Neural cell (in vitro differentiated cells): ENCODE measurements around the gene PLPP3. TPM values are rescaled to one million over a fixed set of nuclear protein-coding genes. Genes with fewer than 3 reads are reported as not detected.

Experiments used
- H2AFZ ChIP-seq: fragments of 200-600, 300-800 bp; sonication (generic), shearing (Covaris generic); 2 replicates; pipeline ENCODE4 v1.6.0; 2014; ENCODE audit warnings: low read depth, mild to moderate bottlenecking, antibody characterized with exemption, low read length, moderate library complexity
- H3F3A ChIP-seq: fragments of 200-600 bp; shearing (Covaris generic); 2 replicates; pipeline ENCODE4 v1.6.1; 2016; ENCODE audit warnings: mild to moderate bottlenecking, moderate library complexity, mixed read lengths, antibody characterized with exemption, low read length; ENCODE audit not compliant: insufficient read depth, poor library complexity, severe bottlenecking
- H3K27ac ChIP-seq: fragments of 200-600, 300-800 bp; sonication (generic), shearing (Covaris generic); 2 replicates; pipeline ENCODE4 v1.5.1; 2014; ENCODE audit warnings: mild to moderate bottlenecking, low read length, moderate library complexity
- H3K27me3 ChIP-seq: fragments of 300-800, 200-600 bp; sonication (generic), shearing (Covaris generic); 2 replicates; pipeline ENCODE4 v1.6.0; 2014; ENCODE audit warnings: mild to moderate bottlenecking, low read depth, low read length, moderate library complexity; ENCODE audit not compliant: insufficient read depth
- H3K36me3 ChIP-seq: fragments of 300-800, 200-600 bp; sonication (generic), shearing (Covaris generic); 2 replicates; pipeline ENCODE4 v1.5.1; 2014; ENCODE audit warnings: mild to moderate bottlenecking, antibody characterized with exemption, low read length, moderate library complexity; ENCODE audit not compliant: insufficient read depth
- H3K4me2 ChIP-seq: fragments of 300-800, 200-600 bp; sonication (generic), shearing (Covaris generic); 2 replicates; pipeline ENCODE4 v1.6.0; 2014; ENCODE audit warnings: mild to moderate bottlenecking, low read length
- H3K4me3 ChIP-seq: fragments of 300-800, 200-600 bp; sonication (generic), shearing (Covaris generic); 2 replicates; pipeline ENCODE4 v1.5.1; 2014; ENCODE audit warnings: mild to moderate bottlenecking, low read length, moderate library complexity
- H3K79me2 ChIP-seq: fragments of 200-600 bp; shearing (Covaris generic); replicated peaks from 2 replicates; pipeline ENCODE4 v1.6.0; 2014; ENCODE audit warnings: mild to moderate bottlenecking, low read length, moderate library complexity; ENCODE audit not compliant: insufficient read depth
- H3K9ac ChIP-seq: fragments of 300-800, 200-600 bp; sonication (generic), shearing (Covaris generic); 2 replicates; pipeline ENCODE4 v1.6.1; 2016; ENCODE audit warnings: mild to moderate bottlenecking, low read length, mixed read lengths
- H3K9me2 ChIP-seq: fragments of 200-600 bp; shearing (Covaris generic); 2 replicates; pipeline ENCODE4 v1.6.1; 2016; ENCODE audit warnings: mild to moderate bottlenecking, low read length, mixed read lengths; ENCODE audit not compliant: insufficient read depth
- H3K9me3 ChIP-seq: fragments of 200-600, 300-800 bp; sonication (generic), shearing (Covaris generic); 2 replicates; pipeline ENCODE4 v1.6.1; 2016; ENCODE audit warnings: mild to moderate bottlenecking, mixed run types, low read length, moderate library complexity, mixed read lengths
- H4K20me1 ChIP-seq: fragments of 200-600 bp; shearing (Covaris generic); 2 replicates; pipeline ENCODE4 v1.6.1; 2016; ENCODE audit warnings: mild to moderate bottlenecking, mixed run types; ENCODE audit not compliant: insufficient read depth
- CTCF ChIP-seq: fragments of 450-650 bp; IDR thresholded peaks from 2 replicates; pipeline ENCODE4 v1.5.1; 2014; ENCODE audit warnings: antibody characterized with exemption, mild to moderate bottlenecking, moderate library complexity; ENCODE audit not compliant: poor library complexity, severe bottlenecking
- EP300 ChIP-seq: fragments of 450-650 bp; conservative IDR thresholded peaks from 2 replicates; pipeline ENCODE4 v1.6.1; 2014; ENCODE audit warnings: antibody characterized with exemption, mild to moderate bottlenecking, moderate library complexity; ENCODE audit not compliant: poor library complexity, severe bottlenecking
- EZH2 ChIP-seq: fragments of 200-600, 300-800 bp; shearing (Covaris generic), sonication (generic); IDR thresholded peaks from 2 replicates; pipeline ENCODE4 v1.6.1; 2014; ENCODE audit warnings: antibody characterized with exemption, low read length, borderline replicate concordance, mild to moderate bottlenecking; ENCODE audit not compliant: insufficient read depth, poor library complexity, severe bottlenecking
- MXI1 ChIP-seq: fragments of 450-650 bp; conservative IDR thresholded peaks from 2 replicates; pipeline ENCODE4 v1.6.1; 2014; ENCODE audit warnings: antibody characterized with exemption, mild to moderate bottlenecking; ENCODE audit not compliant: poor library complexity, severe bottlenecking
- POLR2AphosphoS5 ChIP-seq: IDR thresholded peaks from 2 replicates; pipeline ENCODE4 v1.6.1; 2012
- RAD21 ChIP-seq: fragments of 450-650 bp; conservative IDR thresholded peaks from 2 replicates; pipeline ENCODE4 v1.6.1; 2014; ENCODE audit warnings: antibody characterized with exemption, mild to moderate bottlenecking, moderate library complexity
- REST ChIP-seq: IDR thresholded peaks from 2 replicates; pipeline ENCODE4 v1.6.1; 2012; ENCODE audit warnings: borderline replicate concordance
- SMC3 ChIP-seq: fragments of 450-650 bp; conservative IDR thresholded peaks from 2 replicates; pipeline ENCODE4 v1.6.1; 2014; ENCODE audit warnings: antibody characterized with exemption, mild to moderate bottlenecking, moderate library complexity; ENCODE audit not compliant: poor library complexity
- TAF1 ChIP-seq: IDR thresholded peaks from 2 replicates; pipeline ENCODE4 v1.6.1; 2012; ENCODE audit warnings: low read depth
- polyA plus RNA-seq: library from polyadenylated mRNA; depleted of rRNA; stranded (reverse); fragments of >200 nt; gene quantifications from 2 replicates; pipeline ENCODE4 v1.2.3, GENCODE V29; 2014

Gene PLPP3
- polyA plus RNA-seq, 1 donor from 2014 or later: 2.1 TPM

GRCh38 chr1:56496821-56497772 lies 82.3 kb downstream of the PLPP3 start:
- H3K79me2 ChIP-seq: no peaks in the 10 kb centered on the region
- no peaks in the 10 kb centered on the region for H3K9me2 ChIP-seq
- H4K20me1 ChIP-seq: no peaks in the 10 kb centered on the region
- no peaks in the 10 kb centered on the region for H3K9me3 ChIP-seq
- H2AFZ ChIP-seq: no peak overlapping the region
- no peaks in the 10 kb centered on the region for H3F3A ChIP-seq
- H3K27ac ChIP-seq: no peak overlapping the region
- no peaks in the 10 kb centered on the region for H3K27me3 ChIP-seq
- no peak overlapping the region for H3K4me2 ChIP-seq
- H3K9ac ChIP-seq: no peak overlapping the region
- H3K36me3 ChIP-seq: no peaks in the 10 kb centered on the region
- TF ChIP-seq EP300 (no peak), TAF1 (no peak), REST (no peak), RAD21 (no peak), POLR2AphosphoS5 (no peak), CTCF (no peak), MXI1 (no peak), EZH2 (no peak), SMC3 (no peak)
- H3K4me3 ChIP-seq: no peak overlapping the region

GRCh38 chr1:56496158-56496557 lies 83.2 kb downstream of the PLPP3 start:
- H3K9me3 ChIP-seq: no peaks in the 10 kb centered on the region
- no peak for TF ChIP-seq CTCF
- TF ChIP-seq EP300: no peak
- no peak for TF ChIP-seq SMC3
- TF ChIP-seq MXI1: no peak
- H3K27me3 ChIP-seq: no peaks in the 10 kb centered on the region
- H3K9ac ChIP-seq: no peak overlapping the region
- H3K4me2 ChIP-seq: no peak overlapping the region
- H3K9me2 ChIP-seq: no peaks in the 10 kb centered on the region
- H2AFZ ChIP-seq: no peak overlapping the region
- H3K79me2 ChIP-seq: no peaks in the 10 kb centered on the region
- H4K20me1 ChIP-seq: no peaks in the 10 kb centered on the region
- H3K27ac ChIP-seq: no peak overlapping the region
- no peak overlapping the region for H3K4me3 ChIP-seq
- H3F3A ChIP-seq: no peaks in the 10 kb centered on the region
- H3K36me3 ChIP-seq: no peaks in the 10 kb centered on the region
